ENCODE measurements around the gene NTSR1.
A peak's percentile ranks its signal among the peaks of the same experiment; 100 is the strongest.

Gene NTSR1

GRCh38 chr20:62760856-62761758, 52.5 kb downstream of the NTSR1 start:
- no peak for DNase-seq

GRCh38 chr20:62761759-62762131, 53.1 kb downstream of the NTSR1 start:
- DNase-seq: no peak

- DNase-seq: no peak
Measured at GRCh38 chr20:62762376-62762775, 53.7 kb downstream of the NTSR1 start.

GRCh38 chr20:62762801-62763368, 54.2 kb downstream of the NTSR1 start:
- DNase-seq: no peak

GRCh38 chr20:62763404-62763803, 54.8 kb downstream of the NTSR1 start:
- DNase-seq: no peak

GRCh38 chr20:62764156-62764935, 55.7 kb downstream of the NTSR1 start:
- no peak for DNase-seq

GRCh38 chr20:62765021-62765420, 56.4 kb downstream of the NTSR1 start:
- no peak for DNase-seq

GRCh38 chr20:62765432-62766070, 56.9 kb downstream of the NTSR1 start:
- no peak for DNase-seq

GRCh38 chr20:62766071-62766450, 57.4 kb downstream of the NTSR1 start:
- DNase-seq: no peak

- no peak for DNase-seq
Measured at GRCh38 chr20:62766716-62767115, 58.1 kb downstream of the NTSR1 start.

- DNase-seq: no peak
Measured at GRCh38 chr20:62768234-62768546, 59.6 kb downstream of the NTSR1 start.

GRCh38 chr20:62768551-62769287, 60.1 kb downstream of the NTSR1 start:
- no peak for DNase-seq

- no peak for DNase-seq
Measured at GRCh38 chr20:62769346-62770071, 60.9 kb downstream of the NTSR1 start.

GRCh38 chr20:62770111-62770910, 61.7 kb downstream of the NTSR1 start:
- DNase-seq: no peak

GRCh38 chr20:62770916-62771315, 62.3 kb downstream of the NTSR1 start:
- no peak for DNase-seq

GRCh38 chr20:62771396-62772102, 62.9 kb downstream of the NTSR1 start:
- no peak for DNase-seq

- no peak for DNase-seq
Measured at GRCh38 chr20:62772103-62772611, 63.5 kb downstream of the NTSR1 start.

- no peak for DNase-seq
Measured at GRCh38 chr20:62772619-62772989, 64.0 kb downstream of the NTSR1 start.

- peak in 1 of 2 donors; percentile 29 for DNase-seq
Measured at GRCh38 chr20:62772990-62773844, 64.6 kb downstream of the NTSR1 start.

Data from inflammatory macrophage treated with lipopolysaccharide for 1 hour (primary cell).